Esophagus (tissue), 2 donors: ENCODE results near the gene ZNF667. TPM values are rescaled to one million over a fixed set of nuclear protein-coding genes. Genes with fewer than 3 reads are reported as not detected.

Experiments
- H3K27ac ChIP-seq, 2 donors: one replicate each; pipeline ENCODE4 v1.5.1; 2013; ENCODE audit warnings: low read depth in 2 of 2, mild to moderate bottlenecking in 2 of 2, inconsistent platforms in 1 of 2, low read length in 1 of 2, moderate library complexity in 1 of 2
- H3K27me3 ChIP-seq, 2 donors: one replicate each; pipeline ENCODE4 v1.6.1; 2013; ENCODE audit warnings: low read length in 2 of 2, control low read depth in 1 of 2, mild to moderate bottlenecking in 1 of 2; ENCODE audit not compliant: insufficient read depth in 2 of 2, control insufficient read depth in 1 of 2
- H3K36me3 ChIP-seq, 2 donors: one replicate each; pipeline ENCODE4 v1.6.1; 2013; ENCODE audit warnings: low read length in 1 of 2; ENCODE audit not compliant: control insufficient read depth in 2 of 2, insufficient read depth in 2 of 2
- H3K4me1 ChIP-seq, 2 donors: one replicate each; pipeline ENCODE4 v1.6.1; 2013; ENCODE audit warnings: low read length in 1 of 2; ENCODE audit not compliant: control insufficient read depth in 2 of 2, insufficient read depth in 2 of 2
- H3K4me3 ChIP-seq, 2 donors: one replicate each; pipeline ENCODE4 v1.5.1; 2013; ENCODE audit warnings: low read length in 2 of 2, mild to moderate bottlenecking in 2 of 2, low read depth in 1 of 2, moderate library complexity in 1 of 2
- H3K9me3 ChIP-seq, 2 donors: one replicate each; pipeline ENCODE4 v1.6.1; 2013; ENCODE audit warnings: mild to moderate bottlenecking in 2 of 2, low read depth in 1 of 2, low read length in 1 of 2, moderate library complexity in 1 of 2; ENCODE audit not compliant: control insufficient read depth in 2 of 2, insufficient read depth in 1 of 2
- WGBS, 2 donors: extraction: QIAGEN DNeasy Blood & Tissue Kit; methylation state at CpG; one replicate each; pipeline ENCODE4 v1.1.7; 2013; 5-methylcytosine and 5-hydroxymethylcytosine counted together
- polyA plus RNA-seq, 2 donors: library from polyadenylated mRNA; stranded (reverse); fragments of 200-250 nt; gene quantifications; one replicate each; pipeline ENCODE4 v1.2.3, GENCODE V29; 2013
- donor health status: healthy with polysubstance abuse.
- donor health status: Bipolar disorder and iron deficiency.

Gene ZNF667
- polyA plus RNA-seq, 2 donors: 0.85 to 1.9 TPM

DNA sequence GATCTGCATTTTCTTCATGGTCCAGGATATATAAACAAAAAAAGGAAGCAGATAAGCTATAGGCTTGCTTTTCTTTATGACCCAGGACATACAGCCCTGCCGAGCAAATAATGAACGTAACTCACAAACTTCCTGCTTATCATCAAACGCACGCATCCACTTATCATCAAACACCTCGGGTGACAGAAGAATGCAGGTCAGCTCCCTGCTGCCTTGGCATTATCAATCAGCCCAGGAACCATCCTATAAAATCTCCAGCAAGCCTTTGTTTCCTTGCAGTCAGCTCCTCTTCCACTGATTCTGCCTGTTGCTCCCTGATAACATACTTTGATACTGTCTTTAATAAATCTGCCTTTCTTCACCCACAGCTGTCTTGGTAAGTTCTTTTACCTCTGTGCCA is 78.3 kb downstream of the ZNF667 start:
- peaks cover 0 to 1% of the 10 kb centered on the region in 2 donors for H3K36me3 ChIP-seq
- no peaks in the 10 kb centered on the region for H3K27me3 ChIP-seq
- no peaks in the 10 kb centered on the region for H3K4me1 ChIP-seq
- peaks cover 2 to 9% of the 10 kb centered on the region in 2 donors for H3K9me3 ChIP-seq
- H3K27ac ChIP-seq: no peak overlapping the region
- 86 to 89% methylated on average over 5 of the region's 5 CpGs for WGBS, 2 donors
- no peak overlapping the region for H3K4me3 ChIP-seq

DNA sequence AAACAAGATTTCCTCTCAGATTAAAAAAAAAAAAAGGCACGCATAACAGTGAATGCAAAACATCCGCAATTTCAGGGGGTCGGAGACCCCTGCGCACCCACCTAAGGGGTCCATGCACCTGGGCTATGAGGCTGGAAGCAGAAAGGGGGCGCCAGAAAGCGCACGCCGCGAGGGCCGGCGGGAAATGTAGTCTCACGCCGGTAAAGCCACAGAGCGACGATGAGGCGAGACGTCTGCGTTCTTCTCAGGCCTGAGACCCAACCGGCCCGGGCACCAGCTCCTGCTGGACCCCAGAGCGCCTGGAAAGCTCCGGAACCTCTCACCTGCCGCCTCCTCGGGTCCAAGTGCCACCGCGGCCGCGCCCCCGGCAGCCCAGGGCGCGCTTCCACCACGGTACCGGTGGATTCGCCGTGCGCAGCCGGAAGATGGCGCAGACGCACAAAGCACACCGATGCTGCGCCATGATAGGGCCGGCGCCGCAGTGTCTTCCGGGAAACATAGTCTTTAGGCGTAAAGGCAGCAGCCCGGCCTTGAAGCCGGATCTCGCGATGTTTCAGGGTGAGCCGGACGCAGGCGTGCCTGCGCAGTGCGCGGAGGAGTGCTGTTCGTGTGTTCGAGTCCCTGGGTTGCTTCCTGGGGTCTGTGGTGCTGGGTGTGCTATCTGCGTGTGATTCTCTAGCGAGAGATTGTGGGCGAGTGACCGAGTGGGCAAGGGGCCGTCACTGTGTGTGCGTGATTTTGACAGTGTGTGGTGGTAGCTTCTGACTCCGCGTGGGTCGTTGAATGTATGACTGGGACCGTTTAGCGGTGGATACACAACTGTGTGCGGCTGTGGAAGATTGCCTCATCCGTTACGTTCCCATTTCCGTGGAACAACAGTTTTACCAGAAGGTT is 83.8 kb downstream of the ZNF667 start, which contains the start of gene ZNF582:
ZNF582 (minus strand) TSS at position 416 of the 894 bp plus-strand sequence. CDS start 1,782 bp downstream, outside the sequence.
- Histone ChIP-seq H3K9me3 (peaks cover 2 to 18% of the 10 kb centered on the region in 2 donors), H3K4me1 (no peaks in the 10 kb centered on the region), H3K27ac (peak within 1 kb of the TSS; percentile 87 to 91), H3K4me3 (peak within 1 kb of the TSS; percentile 64 to 74), H3K36me3 (peaks cover 4 to 6% of the 10 kb centered on the region in 2 donors), H3K27me3 (no peaks in the 10 kb centered on the region)
- 2 to 3% methylated on average over 73 of the region's 73 CpGs for WGBS, 2 donors

Other genes with a start within 250 kb of the ZNF667 start
- 1 to 10 TPM; 2.8 to 3.0 TPM for gene EDDM13, start 204.6 kb downstream of the ZNF667 start, polyA plus RNA-seq
- 1 to 10 TPM; 3.8 to 3.9 TPM for gene ZSCAN5A, start 162.5 kb downstream of the ZNF667 start, polyA plus RNA-seq
- gene ZNF582, start 83.8 kb downstream of the ZNF667 start, polyA plus RNA-seq: 1 to 10 TPM in 1 of 2 donors, under 1 TPM in 1; 0.86 to 1.1 TPM
- under 1 TPM; 0.55 to 0.56 TPM for gene ZNF583, start 73.0 kb downstream of the ZNF667 start, polyA plus RNA-seq
- gene ZNF471, start 30.5 kb upstream of the ZNF667 start, polyA plus RNA-seq: 1 to 10 TPM; 1.2 to 2.2 TPM
- 1 to 10 TPM; 1.8 to 2.6 TPM for gene ZFP28, start 61.6 kb upstream of the ZNF667 start, polyA plus RNA-seq
- 1 to 10 TPM; 1.1 to 2.3 TPM for gene ZNF470, start 90.1 kb upstream of the ZNF667 start, polyA plus RNA-seq
- gene ZNF71, start 118.0 kb upstream of the ZNF667 start, polyA plus RNA-seq: 1 to 10 TPM; 1.3 to 1.9 TPM
- gene SMIM17, start 165.8 kb upstream of the ZNF667 start, polyA plus RNA-seq: under 1 TPM in 1 of 2 donors, not detected in 1; 0.05 TPM
- under 1 TPM; 0.12 to 0.18 TPM for gene ZNF835, start 194.4 kb upstream of the ZNF667 start, polyA plus RNA-seq